ENCODE data around the gene SEMA3F.

The SEMA3F gene

DNA sequence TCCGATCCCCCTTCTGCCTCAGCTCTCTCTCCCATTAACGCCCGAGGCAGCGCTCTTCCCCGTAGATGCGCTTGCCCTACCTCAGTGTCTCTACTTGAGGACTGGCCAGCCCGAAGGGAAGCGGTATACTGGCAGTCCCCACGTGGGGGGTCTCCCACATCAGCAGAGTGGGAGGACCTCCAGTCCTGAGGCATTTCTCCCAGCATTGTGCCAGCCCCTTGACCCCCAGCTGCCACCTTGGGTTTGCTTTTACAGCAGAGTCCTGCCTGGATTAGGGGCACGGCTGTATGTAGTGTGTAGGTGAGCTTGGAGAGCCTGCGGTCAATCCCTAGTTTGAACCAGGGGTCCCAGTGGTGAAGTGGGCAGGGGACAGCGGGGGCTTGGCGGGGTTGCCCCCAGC, 767 bp downstream of the SEMA3F start:
- DNase-seq (ENCODE audit: low read depth in 2 of 2) = no peak

GRCh38 chr3:50156549-50157493, 1.7 kb downstream of the SEMA3F start:
- no peak for DNase-seq (ENCODE audit: low read depth in 2 of 2)

DNA sequence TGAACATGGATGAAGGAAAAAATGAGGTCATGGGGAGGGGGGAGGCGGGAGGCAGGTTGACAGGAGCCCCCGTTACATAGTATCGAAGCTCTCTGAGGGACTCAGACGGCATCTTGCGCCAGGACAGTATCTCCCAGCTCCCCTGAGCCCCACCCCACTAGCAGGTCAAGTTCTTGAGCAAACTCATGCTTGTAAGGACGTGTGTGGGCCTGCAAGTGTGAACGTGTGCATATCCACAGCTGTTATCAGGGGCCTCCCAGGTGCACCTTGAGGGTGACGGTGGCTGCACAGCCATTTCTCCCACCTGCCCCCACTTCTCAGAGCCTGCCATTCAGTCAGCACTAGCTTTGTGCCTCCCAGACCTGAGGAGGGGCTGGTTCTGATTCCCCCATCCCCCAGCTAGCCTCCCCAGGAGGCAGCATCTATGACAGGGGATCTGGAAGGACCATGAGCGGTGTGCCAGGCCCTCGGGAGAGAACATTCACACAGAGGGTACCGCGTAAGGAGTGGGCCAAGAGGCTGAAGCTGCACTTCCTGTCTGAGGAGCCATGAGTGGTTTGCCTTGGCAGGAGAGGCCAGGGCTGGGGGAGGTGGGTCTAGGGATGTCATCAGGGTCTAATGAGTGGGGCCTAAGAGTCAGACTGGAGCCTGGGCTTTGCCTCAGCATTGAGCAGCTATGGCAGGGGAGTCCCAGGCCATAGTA, 2.9 kb downstream of the SEMA3F start:
- DNase-seq (ENCODE audit: low read depth in 2 of 2) = no peak

DNA sequence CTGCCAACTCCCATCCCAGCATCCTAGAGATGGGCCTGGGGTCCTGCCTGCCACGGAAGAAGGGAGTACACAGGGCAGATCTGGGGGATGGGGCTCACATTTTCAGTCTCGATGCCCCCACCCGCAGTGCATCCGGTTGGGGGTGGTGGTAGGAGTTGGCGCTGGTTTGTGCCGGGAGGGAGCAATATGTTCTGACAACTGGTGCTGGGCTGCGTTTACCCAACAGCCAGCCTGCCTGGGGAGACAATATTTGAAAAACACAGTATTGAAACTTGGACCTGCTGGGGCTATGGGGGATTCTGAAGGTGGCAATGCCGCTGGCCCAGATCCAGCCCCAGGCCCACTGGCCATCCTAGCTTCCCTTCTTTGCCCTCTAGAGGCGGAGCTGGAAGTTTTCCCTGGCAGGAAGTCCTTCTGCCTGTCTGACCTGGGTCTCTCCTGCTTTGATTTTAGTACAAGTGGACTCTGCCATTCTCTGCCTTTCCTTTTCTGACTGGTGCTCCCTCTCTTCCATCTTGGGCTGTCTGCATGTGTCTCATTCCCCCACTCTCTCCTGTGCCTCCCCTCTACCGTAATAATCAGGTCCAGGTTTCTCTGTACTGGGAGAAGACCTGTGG, 3.5 kb downstream of the SEMA3F start:
- DNase-seq (ENCODE audit: low read depth in 2 of 2) = no peak

- DNase-seq (ENCODE audit: low read depth in 2 of 2) = no peak
Observed at GRCh38 chr3:50160561-50160983, 5.4 kb downstream of the SEMA3F start.

GRCh38 chr3:50161320-50161719, 6.2 kb downstream of the SEMA3F start:
- DNase-seq (ENCODE audit: low read depth in 2 of 2) = no peak

DNA sequence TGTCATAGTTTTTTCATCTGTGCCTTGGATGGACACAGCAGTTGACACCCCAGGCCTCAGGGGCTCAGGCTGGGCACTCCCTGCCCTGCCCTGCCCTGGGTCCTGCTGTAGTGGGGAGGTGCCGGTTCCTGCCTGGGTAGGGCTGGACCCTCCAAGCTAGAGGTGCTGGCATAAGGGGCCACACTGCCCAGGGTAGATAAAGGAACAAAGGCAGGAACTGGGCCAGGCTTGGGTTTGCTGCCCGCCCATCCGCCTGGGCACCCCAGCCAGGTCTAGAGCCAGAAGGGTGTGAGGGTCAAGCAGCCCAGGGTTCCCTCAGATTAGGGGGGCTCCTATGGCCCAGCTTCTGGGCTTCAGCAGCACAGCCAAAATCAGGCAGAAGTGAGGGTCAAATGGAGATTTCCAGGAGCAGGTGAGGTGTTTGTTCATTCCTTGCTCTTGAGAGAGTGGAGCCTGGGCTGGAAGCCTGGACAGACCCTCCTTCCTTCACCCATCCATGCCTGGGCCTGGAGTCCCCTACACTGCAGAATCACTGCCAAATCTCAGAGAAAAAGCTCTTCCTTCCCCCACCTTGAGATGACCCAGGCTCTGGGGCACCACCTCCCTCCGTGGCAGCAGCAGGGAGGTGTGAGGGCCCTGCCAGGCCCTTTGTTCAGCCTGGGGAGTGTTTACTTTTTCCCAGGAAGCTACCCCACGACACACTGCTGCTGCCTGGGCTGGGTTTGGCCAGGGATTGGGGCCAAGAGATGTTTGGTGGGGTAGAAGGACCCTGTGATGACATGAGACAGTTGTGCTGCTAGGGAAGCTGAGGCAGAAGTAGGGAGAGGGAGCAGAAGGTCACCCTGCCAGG, 7.1 kb downstream of the SEMA3F start:
- DNase-seq (ENCODE audit: low read depth in 2 of 2) = no peak

GRCh38 chr3:50163572-50164455, 8.7 kb downstream of the SEMA3F start:
- no peak for DNase-seq (ENCODE audit: low read depth in 2 of 2)

DNA sequence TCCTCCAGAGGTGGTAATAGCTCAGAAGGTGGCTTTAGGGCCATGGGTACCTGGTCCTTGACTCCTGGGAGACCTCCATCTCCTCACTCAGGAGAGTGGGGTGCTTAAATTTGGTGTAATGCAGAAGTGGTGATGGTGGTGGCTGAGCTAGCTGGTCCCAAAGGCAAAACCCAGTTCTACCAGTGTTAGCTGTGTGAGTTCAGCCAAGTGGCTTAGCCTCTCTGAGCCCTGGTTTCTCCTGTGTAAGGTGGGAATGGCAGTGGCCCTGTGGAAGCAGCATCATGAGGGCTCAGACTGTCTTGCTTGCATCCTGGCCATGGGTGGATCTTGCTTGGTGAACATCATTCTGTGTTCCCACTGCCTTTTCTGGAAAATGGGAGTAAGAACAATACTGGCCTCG, 9.4 kb downstream of the SEMA3F start:
- no peak for DNase-seq (ENCODE audit: low read depth in 2 of 2)

DNA sequence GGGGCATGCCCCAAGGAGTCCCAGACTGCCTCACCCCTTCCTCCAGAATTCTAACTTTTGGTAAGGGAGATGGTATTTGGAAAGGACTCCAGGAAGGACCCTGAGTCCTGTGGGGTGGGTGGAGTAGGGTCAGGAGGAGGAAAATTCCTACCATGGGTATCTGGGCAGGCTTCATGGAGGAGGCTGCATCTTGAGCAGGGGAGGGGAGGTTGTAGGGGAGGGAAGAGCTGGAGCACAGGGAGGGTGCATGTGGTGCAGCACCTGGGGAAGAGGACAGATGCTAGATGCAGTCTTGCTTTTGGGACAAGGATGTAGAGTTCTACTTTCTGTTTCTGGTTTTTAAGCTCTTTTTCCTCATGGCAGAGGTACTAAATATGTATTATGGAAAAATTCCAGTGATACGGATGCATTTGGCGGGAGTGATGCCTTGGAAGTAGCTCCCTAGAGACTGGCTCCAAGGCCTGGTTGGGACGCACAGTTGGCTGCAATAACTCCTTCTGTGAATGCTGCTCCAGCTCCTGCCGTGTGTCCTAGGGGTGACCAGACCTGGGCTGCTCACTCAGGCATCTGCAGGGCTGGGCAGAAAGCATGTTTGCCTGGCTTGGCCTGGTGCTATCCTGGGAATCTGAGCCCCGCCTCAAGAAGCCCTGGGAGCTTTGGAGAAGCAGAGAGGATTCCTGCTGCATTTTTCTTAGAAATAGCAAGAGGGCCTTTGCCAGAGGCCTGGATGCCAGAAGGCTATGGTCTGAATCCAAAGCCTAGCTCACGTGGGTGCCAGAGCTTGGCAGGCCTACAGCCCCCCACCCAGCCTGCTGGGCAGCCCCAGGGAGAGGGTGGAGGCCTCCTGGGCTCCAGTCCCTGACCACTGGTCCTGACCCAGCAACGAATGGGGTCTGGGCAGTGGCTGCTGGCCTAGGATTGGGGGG, 10.1 kb downstream of the SEMA3F start:
- no peak for DNase-seq (ENCODE audit: low read depth in 2 of 2)

DNA sequence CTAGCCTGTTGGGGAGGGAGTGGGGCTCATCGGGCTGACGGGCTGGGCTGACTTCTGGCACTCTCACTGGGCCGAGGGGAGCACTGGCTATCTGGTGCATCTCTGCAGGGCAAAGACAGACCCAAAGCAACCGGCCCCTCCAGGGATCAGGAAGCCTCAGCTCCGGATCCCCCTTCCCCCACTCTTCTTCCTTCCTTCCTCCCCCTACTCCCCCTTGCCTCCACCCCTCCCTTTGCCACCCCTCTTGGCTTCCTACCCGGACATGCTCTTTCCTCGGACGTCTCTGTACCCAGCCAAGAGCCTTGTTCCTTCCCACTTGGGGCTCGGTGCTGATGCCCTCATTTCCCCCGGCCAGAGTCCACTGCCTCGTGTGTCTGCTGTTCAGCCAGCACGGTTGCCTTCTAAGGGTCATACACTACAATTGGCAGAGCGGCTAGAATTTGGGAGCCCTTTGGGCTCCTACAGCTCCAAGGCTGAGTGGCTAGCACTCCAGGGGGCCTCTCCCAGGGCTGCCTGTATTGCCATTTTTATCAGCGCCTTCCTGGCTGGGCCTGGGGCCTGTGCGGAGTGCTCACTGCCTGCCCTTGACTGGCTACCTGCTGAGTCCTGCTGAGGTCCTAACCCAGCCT, 10.9 kb downstream of the SEMA3F start:
- no peak for DNase-seq (ENCODE audit: low read depth in 2 of 2)

GRCh38 chr3:50166620-50167019, 11.5 kb downstream of the SEMA3F start:
- DNase-seq (ENCODE audit: low read depth in 2 of 2) = no peak

DNA sequence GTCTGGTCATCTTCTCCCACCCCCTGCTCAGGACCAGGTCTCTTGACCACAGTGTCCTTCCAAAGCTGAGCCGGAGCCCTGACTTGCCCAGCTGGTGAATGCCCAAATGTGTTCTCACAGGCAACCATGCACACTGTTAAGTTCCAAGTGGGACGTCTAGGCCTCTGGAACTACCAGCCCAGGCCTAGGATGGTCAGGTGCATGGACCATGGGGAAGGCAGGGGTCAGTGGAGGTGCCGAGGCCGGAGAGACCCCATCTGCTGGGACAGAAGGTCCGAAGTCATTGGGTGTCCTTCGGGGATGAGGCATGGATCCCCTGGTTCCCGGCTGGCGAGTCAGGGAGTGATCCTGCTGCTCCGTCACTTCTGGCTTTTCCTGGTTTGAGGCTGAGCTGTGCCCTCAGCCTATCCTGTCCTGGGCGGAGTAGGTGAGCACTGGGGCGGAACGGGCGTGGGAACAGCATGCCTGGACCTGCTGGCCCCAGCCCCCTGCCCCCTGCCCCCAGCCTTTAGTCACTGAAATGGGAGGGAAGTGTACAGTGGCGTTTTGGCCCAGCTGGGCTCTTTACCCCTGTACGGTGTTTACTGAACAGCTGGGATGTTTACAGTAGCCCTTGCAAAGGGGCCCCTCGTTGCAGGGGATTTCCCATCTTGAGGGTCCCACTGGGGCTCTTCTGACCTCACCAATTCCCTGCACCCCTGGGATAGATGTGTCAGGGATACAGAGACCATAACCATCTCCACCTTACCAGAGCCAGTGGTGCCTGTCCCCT, 12.1 kb downstream of the SEMA3F start:
- DNase-seq (ENCODE audit: low read depth in 2 of 2) = no peak

GRCh38 chr3:50167841-50168209, 12.7 kb downstream of the SEMA3F start:
- no peak for DNase-seq (ENCODE audit: low read depth in 2 of 2)

GRCh38 chr3:50168388-50168787, 13.3 kb downstream of the SEMA3F start:
- no peak for DNase-seq (ENCODE audit: low read depth in 2 of 2)

- no peak for DNase-seq (ENCODE audit: low read depth in 2 of 2)
Observed at GRCh38 chr3:50168791-50169190, 13.7 kb downstream of the SEMA3F start.

- no peak for DNase-seq (ENCODE audit: low read depth in 2 of 2)
Observed at GRCh38 chr3:50169232-50169832, 14.2 kb downstream of the SEMA3F start.

DNA sequence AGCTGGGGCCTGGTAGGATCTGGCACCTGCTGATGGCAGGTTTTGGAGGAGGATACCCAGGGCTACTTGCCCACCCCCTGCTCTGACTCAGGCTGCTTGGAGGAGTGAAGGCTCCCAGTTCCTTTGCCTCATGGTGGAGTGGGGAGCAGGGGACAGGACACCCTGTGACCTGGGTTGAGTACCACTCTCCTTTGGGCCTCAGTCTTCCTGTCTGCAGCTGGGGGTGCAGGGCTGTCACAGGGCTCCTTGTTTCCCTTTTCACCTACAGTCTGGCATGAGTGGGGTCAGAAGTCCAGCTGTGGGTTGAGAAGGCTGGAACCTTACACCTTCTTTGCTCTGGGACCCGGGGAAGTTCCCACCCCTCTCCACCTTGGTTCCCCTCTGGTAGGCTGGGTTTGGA, 14.7 kb downstream of the SEMA3F start:
- no peak for DNase-seq (ENCODE audit: low read depth in 2 of 2)

Measured in stimulated activated CD4-positive, alpha-beta T cell treated with anti-CD3 and anti-CD28 coated beads, Interleukin-15, amount 100 ng/mL, for 48 hours (primary cell).